Neural cell (in vitro differentiated cells): ENCODE measurements around the gene ADARB2. TPM values are rescaled to one million over a fixed set of nuclear protein-coding genes. Genes with fewer than 3 reads are reported as not detected.

Experiments used
- H2AFZ ChIP-seq: fragments of 200-600, 300-800 bp; sonication (generic), shearing (Covaris generic); 2 replicates; pipeline ENCODE4 v1.6.0; 2014; ENCODE audit warnings: low read depth, mild to moderate bottlenecking, antibody characterized with exemption, low read length, moderate library complexity
- H3F3A ChIP-seq: fragments of 200-600 bp; shearing (Covaris generic); 2 replicates; pipeline ENCODE4 v1.6.1; 2016; ENCODE audit warnings: mild to moderate bottlenecking, moderate library complexity, mixed read lengths, antibody characterized with exemption, low read length; ENCODE audit not compliant: insufficient read depth, poor library complexity, severe bottlenecking
- H3K27ac ChIP-seq: fragments of 200-600, 300-800 bp; sonication (generic), shearing (Covaris generic); 2 replicates; pipeline ENCODE4 v1.5.1; 2014; ENCODE audit warnings: mild to moderate bottlenecking, low read length, moderate library complexity
- H3K27me3 ChIP-seq: fragments of 300-800, 200-600 bp; sonication (generic), shearing (Covaris generic); 2 replicates; pipeline ENCODE4 v1.6.0; 2014; ENCODE audit warnings: mild to moderate bottlenecking, low read depth, low read length, moderate library complexity; ENCODE audit not compliant: insufficient read depth
- H3K36me3 ChIP-seq: fragments of 300-800, 200-600 bp; sonication (generic), shearing (Covaris generic); 2 replicates; pipeline ENCODE4 v1.5.1; 2014; ENCODE audit warnings: mild to moderate bottlenecking, antibody characterized with exemption, low read length, moderate library complexity; ENCODE audit not compliant: insufficient read depth
- H3K4me2 ChIP-seq: fragments of 300-800, 200-600 bp; sonication (generic), shearing (Covaris generic); 2 replicates; pipeline ENCODE4 v1.6.0; 2014; ENCODE audit warnings: mild to moderate bottlenecking, low read length
- H3K4me3 ChIP-seq: fragments of 300-800, 200-600 bp; sonication (generic), shearing (Covaris generic); 2 replicates; pipeline ENCODE4 v1.5.1; 2014; ENCODE audit warnings: mild to moderate bottlenecking, low read length, moderate library complexity
- H3K79me2 ChIP-seq: fragments of 200-600 bp; shearing (Covaris generic); replicated peaks from 2 replicates; pipeline ENCODE4 v1.6.0; 2014; ENCODE audit warnings: mild to moderate bottlenecking, low read length, moderate library complexity; ENCODE audit not compliant: insufficient read depth
- H3K9ac ChIP-seq: fragments of 300-800, 200-600 bp; sonication (generic), shearing (Covaris generic); 2 replicates; pipeline ENCODE4 v1.6.1; 2016; ENCODE audit warnings: mild to moderate bottlenecking, low read length, mixed read lengths
- H3K9me2 ChIP-seq: fragments of 200-600 bp; shearing (Covaris generic); 2 replicates; pipeline ENCODE4 v1.6.1; 2016; ENCODE audit warnings: mild to moderate bottlenecking, low read length, mixed read lengths; ENCODE audit not compliant: insufficient read depth
- H3K9me3 ChIP-seq: fragments of 200-600, 300-800 bp; sonication (generic), shearing (Covaris generic); 2 replicates; pipeline ENCODE4 v1.6.1; 2016; ENCODE audit warnings: mild to moderate bottlenecking, mixed run types, low read length, moderate library complexity, mixed read lengths
- H4K20me1 ChIP-seq: fragments of 200-600 bp; shearing (Covaris generic); 2 replicates; pipeline ENCODE4 v1.6.1; 2016; ENCODE audit warnings: mild to moderate bottlenecking, mixed run types; ENCODE audit not compliant: insufficient read depth
- CTCF ChIP-seq: fragments of 450-650 bp; IDR thresholded peaks from 2 replicates; pipeline ENCODE4 v1.5.1; 2014; ENCODE audit warnings: antibody characterized with exemption, mild to moderate bottlenecking, moderate library complexity; ENCODE audit not compliant: poor library complexity, severe bottlenecking
- EP300 ChIP-seq: fragments of 450-650 bp; conservative IDR thresholded peaks from 2 replicates; pipeline ENCODE4 v1.6.1; 2014; ENCODE audit warnings: antibody characterized with exemption, mild to moderate bottlenecking, moderate library complexity; ENCODE audit not compliant: poor library complexity, severe bottlenecking
- EZH2 ChIP-seq: fragments of 200-600, 300-800 bp; shearing (Covaris generic), sonication (generic); IDR thresholded peaks from 2 replicates; pipeline ENCODE4 v1.6.1; 2014; ENCODE audit warnings: antibody characterized with exemption, low read length, borderline replicate concordance, mild to moderate bottlenecking; ENCODE audit not compliant: insufficient read depth, poor library complexity, severe bottlenecking
- MXI1 ChIP-seq: fragments of 450-650 bp; conservative IDR thresholded peaks from 2 replicates; pipeline ENCODE4 v1.6.1; 2014; ENCODE audit warnings: antibody characterized with exemption, mild to moderate bottlenecking; ENCODE audit not compliant: poor library complexity, severe bottlenecking
- POLR2AphosphoS5 ChIP-seq: IDR thresholded peaks from 2 replicates; pipeline ENCODE4 v1.6.1; 2012
- RAD21 ChIP-seq: fragments of 450-650 bp; conservative IDR thresholded peaks from 2 replicates; pipeline ENCODE4 v1.6.1; 2014; ENCODE audit warnings: antibody characterized with exemption, mild to moderate bottlenecking, moderate library complexity
- REST ChIP-seq: IDR thresholded peaks from 2 replicates; pipeline ENCODE4 v1.6.1; 2012; ENCODE audit warnings: borderline replicate concordance
- SMC3 ChIP-seq: fragments of 450-650 bp; conservative IDR thresholded peaks from 2 replicates; pipeline ENCODE4 v1.6.1; 2014; ENCODE audit warnings: antibody characterized with exemption, mild to moderate bottlenecking, moderate library complexity; ENCODE audit not compliant: poor library complexity
- TAF1 ChIP-seq: IDR thresholded peaks from 2 replicates; pipeline ENCODE4 v1.6.1; 2012; ENCODE audit warnings: low read depth
- polyA plus RNA-seq: library from polyadenylated mRNA; depleted of rRNA; stranded (reverse); fragments of >200 nt; gene quantifications from 2 replicates; pipeline ENCODE4 v1.2.3, GENCODE V29; 2014

The ADARB2 gene
- polyA plus RNA-seq, 1 donor from 2014 or later = 3.6 TPM

GRCh38 chr10:1179346-1180070, 557.8 kb downstream of the ADARB2 start:
- Histone ChIP-seq H3K4me2 (no peak overlapping the region), H3K9ac (no peak overlapping the region)

GRCh38 chr10:1178506-1178905, 558.8 kb downstream of the ADARB2 start:
- Histone ChIP-seq H3K27me3 (no peaks in the 10 kb centered on the region), H3K36me3 (no peaks in the 10 kb centered on the region), H3F3A (no peaks in the 10 kb centered on the region), H3K4me2 (no peak overlapping the region), H3K9me2 (no peaks in the 10 kb centered on the region), H3K9me3 (no peaks in the 10 kb centered on the region), H4K20me1 (no peaks in the 10 kb centered on the region), H3K79me2 (no peaks in the 10 kb centered on the region), H3K4me3 (no peak overlapping the region), H3K27ac (no peak overlapping the region), H2AFZ (no peak overlapping the region), H3K9ac (no peak overlapping the region)
- TF ChIP-seq REST (no peak), RAD21 (no peak), MXI1 (no peak), EP300 (no peak), CTCF (no peak)

More at GRCh38 chr10:1179346-1180070, 557.8 kb downstream of the ADARB2 start:
- no peaks in the 10 kb centered on the region for H4K20me1 ChIP-seq
- no peaks in the 10 kb centered on the region for H3K9me2 ChIP-seq
- H3K79me2 ChIP-seq = no peaks in the 10 kb centered on the region
- H3K4me3 ChIP-seq = no peak overlapping the region
- TF ChIP-seq POLR2AphosphoS5 = no peak
- TF ChIP-seq RAD21 = no peak
- no peak for TF ChIP-seq CTCF
- no peak for TF ChIP-seq SMC3
- no peak for TF ChIP-seq EZH2
- TF ChIP-seq EP300 = no peak
- no peak for TF ChIP-seq REST
- no peak for TF ChIP-seq TAF1
- TF ChIP-seq MXI1 = no peak
- no peaks in the 10 kb centered on the region for H3K36me3 ChIP-seq
- no peak overlapping the region for H3K27ac ChIP-seq
- no peaks in the 10 kb centered on the region for H3K27me3 ChIP-seq
- no peaks in the 10 kb centered on the region for H3F3A ChIP-seq
- H3K9me3 ChIP-seq = no peaks in the 10 kb centered on the region
- H2AFZ ChIP-seq = no peak overlapping the region
